MCF 10A (cell line): ENCODE measurements around the gene GTF3C2. TPM values are rescaled to one million over a fixed set of nuclear protein-coding genes. Genes with fewer than 3 reads are reported as not detected.
"Not testable (repeated sequence)": the region's sequence is repeated elsewhere in the genome, so short reads cannot be mapped to it uniquely, and the experiment has no call there.

Experiments
- BruUV-seq: library from RNA; stranded (reverse); fragments of 400-500 nt; replicated peaks from 2 replicates; lab custom pipeline; 2021; lab: Mats Ljungman, UMichigan
- CTCF ChIA-PET: fragments of 300-600 bp; sonication (Branson Sonifier 250); formaldehyde crosslinking; extraction: SDS; loops from one replicate; lab custom pipeline; 2021; ENCODE audit warnings: antibody characterized with exemption, inconsistent platforms; lab: Yijun Ruan, JAX
- POLR2A ChIA-PET: fragments of 300-600, 350-650 bp; sonication (Branson Sonifier 250); formaldehyde crosslinking; extraction: SDS; loops from one replicate; lab custom pipeline; 2020; ENCODE audit warnings: antibody characterized with exemption, inconsistent platforms; lab: Yijun Ruan, JAX
- DNase-seq: peaks from one replicate; pipeline ENCODE4 v3.0.0-alpha.2; 2018; ENCODE audit not compliant: unreplicated experiment
- H3K27ac Mint-ChIP-seq: one replicate; pipeline ENCODE4 v1.8.0; 2022; ENCODE audit warnings: mild to moderate bottlenecking, low read depth, mixed read lengths; ENCODE audit not compliant: unreplicated experiment
- H3K27me3 Mint-ChIP-seq: one replicate; pipeline ENCODE4 v1.8.0; 2022; ENCODE audit warnings: mixed read lengths; ENCODE audit not compliant: insufficient read depth, unreplicated experiment
- H3K36me3 Mint-ChIP-seq: one replicate; pipeline ENCODE4 v1.8.0; 2022; ENCODE audit warnings: mild to moderate bottlenecking, moderate library complexity, mixed read lengths; ENCODE audit not compliant: insufficient read depth, unreplicated experiment
- H3K4me1 Mint-ChIP-seq: one replicate; pipeline ENCODE4 v1.8.0; 2022; ENCODE audit warnings: mixed read lengths; ENCODE audit not compliant: insufficient read depth, unreplicated experiment
- H3K4me3 Mint-ChIP-seq: one replicate; pipeline ENCODE4 v1.8.0; 2022; ENCODE audit warnings: mild to moderate bottlenecking, moderate library complexity, mixed read lengths; ENCODE audit not compliant: unreplicated experiment
- H3K9me3 Mint-ChIP-seq: one replicate; pipeline ENCODE4 v1.8.0; 2022; ENCODE audit warnings: mixed read lengths; ENCODE audit not compliant: unreplicated experiment
- intact Hi-C: fragments of 100-400 bp; cut with micrococcal nuclease; formaldehyde crosslinking; loops from 2 replicates; pipeline ENCODE4 v1.14.1; 2022
- total RNA-seq: library from RNA; stranded (reverse); gene quantifications from 2 replicates; pipeline ENCODE4 v1.2.3, GENCODE V29; 2022
- TF ChIP-seq, protein P1 (sequence below): fragments of 200-600 bp; IDR thresholded peaks from one replicate; pipeline ENCODE4 v1.8.0; 2022; ENCODE audit warnings: antibody characterized with exemption, mild to moderate bottlenecking; ENCODE audit not compliant: unreplicated experiment

The GTF3C2 gene
- total RNA-seq, 1 experiment from 2014 or later: 47.8 TPM

DNA sequence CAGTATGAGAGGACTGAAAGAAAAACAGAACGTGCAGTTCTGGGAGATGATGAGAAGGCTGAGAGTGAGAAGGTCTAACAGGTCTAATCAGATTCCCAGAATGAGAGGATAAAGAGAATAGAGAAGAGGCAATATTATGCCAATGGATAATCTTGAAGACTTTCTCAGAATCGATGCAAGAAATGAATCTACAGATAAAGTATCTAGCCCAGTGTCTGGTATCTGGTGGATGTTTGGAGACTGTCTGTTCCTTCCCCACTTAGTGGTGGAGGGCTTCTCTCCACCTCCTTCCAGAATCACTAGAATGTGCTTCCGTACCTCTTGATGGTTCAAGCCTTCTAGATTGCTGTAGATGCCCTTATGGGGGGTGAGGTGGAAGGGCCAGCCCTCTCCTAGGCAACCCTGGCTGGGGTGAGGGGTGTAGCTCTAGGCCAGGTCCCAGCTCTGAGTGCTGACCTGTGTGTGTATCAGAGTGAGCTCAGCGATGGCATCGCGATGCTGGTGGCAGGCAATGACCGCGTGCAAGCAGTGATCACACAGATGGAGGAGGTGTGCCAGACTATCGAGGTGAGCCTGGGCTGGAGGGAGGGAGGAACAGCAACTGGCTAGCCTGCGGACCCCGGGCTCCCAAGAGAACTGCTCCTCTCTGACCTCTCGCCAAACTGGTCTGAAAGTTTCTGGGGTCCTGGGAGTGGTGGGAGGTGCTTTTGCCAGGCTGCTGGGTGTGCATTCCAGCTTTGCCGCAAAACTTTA, 51.9 kb downstream of the GTF3C2 start:
- POLR2A ChIA-PET: interaction anchor here (1.0 to 3.6 kb wide), 2 partner anchors 11 to 18 kb away, joined by 4 to 13 read pairs; partner anchors contain the start of gene MPV17
- no peaks in the 10 kb centered on the region for H3K9me3 Mint-ChIP-seq
- H3K27ac Mint-ChIP-seq: no peak overlapping the region
- TF ChIP-seq, protein P1, sequence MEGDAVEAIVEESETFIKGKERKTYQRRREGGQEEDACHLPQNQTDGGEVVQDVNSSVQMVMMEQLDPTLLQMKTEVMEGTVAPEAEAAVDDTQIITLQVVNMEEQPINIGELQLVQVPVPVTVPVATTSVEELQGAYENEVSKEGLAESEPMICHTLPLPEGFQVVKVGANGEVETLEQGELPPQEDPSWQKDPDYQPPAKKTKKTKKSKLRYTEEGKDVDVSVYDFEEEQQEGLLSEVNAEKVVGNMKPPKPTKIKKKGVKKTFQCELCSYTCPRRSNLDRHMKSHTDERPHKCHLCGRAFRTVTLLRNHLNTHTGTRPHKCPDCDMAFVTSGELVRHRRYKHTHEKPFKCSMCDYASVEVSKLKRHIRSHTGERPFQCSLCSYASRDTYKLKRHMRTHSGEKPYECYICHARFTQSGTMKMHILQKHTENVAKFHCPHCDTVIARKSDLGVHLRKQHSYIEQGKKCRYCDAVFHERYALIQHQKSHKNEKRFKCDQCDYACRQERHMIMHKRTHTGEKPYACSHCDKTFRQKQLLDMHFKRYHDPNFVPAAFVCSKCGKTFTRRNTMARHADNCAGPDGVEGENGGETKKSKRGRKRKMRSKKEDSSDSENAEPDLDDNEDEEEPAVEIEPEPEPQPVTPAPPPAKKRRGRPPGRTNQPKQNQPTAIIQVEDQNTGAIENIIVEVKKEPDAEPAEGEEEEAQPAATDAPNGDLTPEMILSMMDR: no peak
- H3K4me3 Mint-ChIP-seq: no peak overlapping the region
- intact Hi-C loops: no loop called here
- no peaks in the 10 kb centered on the region for H3K27me3 Mint-ChIP-seq
- no TSS peak for BruUV-seq
- CTCF ChIA-PET: interaction anchor here (0.6 to 5.0 kb wide), 14 partner anchors 13 to 343 kb away, joined by 3 to 52 read pairs (median 11); partner anchors contain the start of genes KHK, MPV17 and TRIM54
- no peaks in the 10 kb centered on the region for H3K4me1 Mint-ChIP-seq
- DNase-seq: no peak
- peaks cover 10% of the 10 kb centered on the region for H3K36me3 Mint-ChIP-seq

DNA sequence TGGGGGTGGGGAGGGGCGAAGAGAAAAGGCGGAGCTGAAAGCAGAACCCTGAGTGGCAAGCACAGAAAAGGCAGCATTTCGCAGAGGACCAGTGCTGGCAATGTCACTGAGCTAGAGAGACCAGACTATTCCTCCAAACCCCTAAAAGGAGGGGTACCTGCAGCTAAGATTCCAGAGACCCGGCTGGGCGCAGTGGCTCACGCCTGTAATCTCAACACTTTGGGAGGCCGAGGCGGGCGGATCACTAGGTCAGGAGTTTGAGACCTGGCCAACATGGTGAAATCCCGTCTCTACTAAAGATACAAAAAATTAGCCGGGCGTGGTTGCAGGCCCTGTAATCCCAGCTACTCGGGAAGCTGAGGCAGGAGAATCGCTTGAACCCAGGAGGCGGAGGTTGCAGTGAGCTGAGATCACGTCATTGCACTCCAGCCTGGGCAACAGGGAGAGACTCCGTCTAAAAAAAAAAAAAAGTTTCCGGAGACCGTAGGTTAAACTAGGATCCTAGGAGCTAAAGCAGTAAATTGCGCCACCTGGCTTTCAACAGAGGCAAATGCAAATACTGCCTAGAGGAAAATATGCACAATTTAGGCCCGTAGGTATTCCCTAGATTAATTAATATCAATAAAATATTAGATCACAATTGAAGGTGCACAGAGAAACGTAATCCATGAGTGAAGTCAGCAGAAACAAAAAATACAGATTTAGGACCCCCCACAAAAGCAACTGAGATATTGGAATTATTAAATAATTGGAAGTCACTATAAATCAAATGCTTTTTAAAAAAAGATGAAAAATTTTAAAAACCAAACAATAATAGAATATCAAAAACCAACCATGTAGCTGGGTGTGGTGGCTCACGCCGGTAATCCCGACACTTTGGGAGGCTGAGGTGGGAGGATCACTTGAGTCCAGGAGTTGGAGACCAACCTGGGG, 53.2 kb downstream of the GTF3C2 start:
- H3K27ac Mint-ChIP-seq: no peak overlapping the region
- peak overlapping the region; percentile 31 for H3K4me3 Mint-ChIP-seq
- BruUV-seq: no TSS peak
- ChIA-PET POLR2A (interaction anchor here (0.7 to 3.6 kb wide), 14 partner anchors 10 to 252 kb away, joined by 3 to 19 read pairs (median 4); partner anchors contain the start of genes AGBL5, ATRAID, MPV17 and SLC5A6), CTCF (interaction anchor here (0.6 to 5.0 kb wide), 44 partner anchors 9 to 697 kb away, joined by 3 to 52 read pairs (median 4); partner anchors contain the start of genes KHK, MPV17 and TRIM54)
- DNase-seq: peak; percentile 77
- H3K9me3 Mint-ChIP-seq: no peaks in the 10 kb centered on the region
- H3K27me3 Mint-ChIP-seq: no peaks in the 10 kb centered on the region
- intact Hi-C loops: loop anchor here (1.0 kb wide), 2 partner anchors 23 to 205 kb away; no protein-coding TSS in a partner anchor
- TF ChIP-seq, protein P1: peak; percentile 76
- no peaks in the 10 kb centered on the region for H3K36me3 Mint-ChIP-seq
- no peaks in the 10 kb centered on the region for H3K4me1 Mint-ChIP-seq

DNA sequence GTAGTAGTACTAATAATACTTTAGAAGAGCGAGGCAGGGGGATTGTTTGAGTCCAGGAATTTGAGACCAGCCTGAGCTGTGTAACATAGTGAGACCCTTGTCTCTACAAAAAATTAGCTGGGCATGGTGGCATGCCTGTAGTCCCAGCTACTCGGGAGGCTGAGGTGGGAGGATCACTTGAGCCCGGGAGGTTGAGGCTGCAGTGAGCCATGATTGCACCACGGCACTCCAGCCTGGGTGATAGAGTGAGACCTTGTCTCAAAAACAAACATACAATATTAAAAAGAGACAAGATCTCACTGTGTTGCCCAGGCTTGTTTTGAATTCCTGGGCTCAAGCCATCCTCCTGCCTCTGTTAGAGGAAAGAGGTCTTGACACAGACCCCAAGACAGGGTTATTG, 56.0 kb downstream of the GTF3C2 start:
- H3K36me3 Mint-ChIP-seq, H3K4me3 Mint-ChIP-seq, H3K9me3 Mint-ChIP-seq, DNase-seq, BruUV-seq, POLR2A ChIA-PET, intact Hi-C loops, H3K27me3 Mint-ChIP-seq, H3K27ac Mint-ChIP-seq, H3K4me1 Mint-ChIP-seq: not testable (repeated sequence)
- CTCF ChIA-PET: interaction anchor here (0.6 to 3.3 kb wide), 5 partner anchors 10 to 212 kb away, joined by 3 to 9 read pairs (median 3); no protein-coding TSS in a partner anchor

DNA sequence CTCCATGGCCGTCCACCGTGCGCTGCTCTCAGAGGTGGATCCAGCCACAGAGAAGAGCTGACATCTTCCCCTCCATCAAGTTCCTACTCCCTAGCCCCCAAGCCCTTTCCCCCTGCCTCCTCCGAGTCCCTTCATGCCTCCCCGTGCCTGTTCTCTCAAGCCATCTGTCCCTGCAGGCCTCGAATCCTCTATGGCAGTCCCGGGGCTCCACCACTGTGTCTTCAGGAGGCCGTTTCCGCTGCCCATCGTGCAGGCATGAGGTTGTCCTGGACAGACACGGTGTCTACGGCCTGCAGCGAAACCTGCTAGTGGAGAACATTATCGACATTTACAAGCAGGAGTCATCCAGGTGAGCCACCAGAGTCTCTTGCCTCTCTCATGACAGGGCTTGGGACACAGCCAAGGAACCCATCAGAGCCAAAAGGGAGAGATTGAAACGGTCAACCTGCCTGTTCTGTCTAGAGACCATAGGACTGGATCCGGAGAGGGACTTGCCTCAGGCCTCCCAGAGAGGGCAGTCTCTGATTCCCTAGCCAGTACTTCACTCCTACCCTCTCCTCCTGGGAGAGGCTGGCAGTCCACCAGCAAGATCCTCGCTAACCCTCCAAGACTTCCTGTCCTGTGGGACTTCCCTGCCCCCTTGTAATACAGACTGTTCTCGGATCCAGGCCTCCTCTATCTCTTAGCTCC, 58.0 kb downstream of the GTF3C2 start:
- Mint-ChIP-seq H3K9me3 (no peaks in the 10 kb centered on the region), H3K27me3 (no peaks in the 10 kb centered on the region)

More for the DNA sequence above, 58.0 kb downstream of the GTF3C2 start:
- TF ChIP-seq, protein P1: no peak
- intact Hi-C loops: no loop called here
- Mint-ChIP-seq H3K27ac (no peak overlapping the region), H3K36me3 (no peaks in the 10 kb centered on the region), H3K4me3 (no peak overlapping the region), H3K4me1 (no peaks in the 10 kb centered on the region)
- no TSS peak for BruUV-seq
- ChIA-PET POLR2A (interaction anchor here (1.5 kb wide), 1 partner anchor 15 kb away, joined by 3 read pairs; no protein-coding TSS in a partner anchor), CTCF (interaction anchor here (1.0 to 3.3 kb wide), 2 partner anchors 18 to 22 kb away, joined by 3 to 9 read pairs; no protein-coding TSS in a partner anchor)
- DNase-seq: peak; percentile 17
